CD4-positive, alpha-beta T cell treated with Interleukin-2 at 100 ng/mL for 4 hours (primary cell): ENCODE data around the gene MRPS23.

Experiments used
- DNase-seq: peaks from one replicate; pipeline ENCODE4 v3.0.0-alpha.2; 2020; ENCODE audit warnings: low spot score

Gene MRPS23

GRCh38 chr17:57838453-57838852 lies 11.4 kb downstream of the MRPS23 start:
- DNase-seq = no peak

- no peak for DNase-seq
Measured at GRCh38 chr17:57835333-57835900, 14.4 kb downstream of the MRPS23 start.

DNA sequence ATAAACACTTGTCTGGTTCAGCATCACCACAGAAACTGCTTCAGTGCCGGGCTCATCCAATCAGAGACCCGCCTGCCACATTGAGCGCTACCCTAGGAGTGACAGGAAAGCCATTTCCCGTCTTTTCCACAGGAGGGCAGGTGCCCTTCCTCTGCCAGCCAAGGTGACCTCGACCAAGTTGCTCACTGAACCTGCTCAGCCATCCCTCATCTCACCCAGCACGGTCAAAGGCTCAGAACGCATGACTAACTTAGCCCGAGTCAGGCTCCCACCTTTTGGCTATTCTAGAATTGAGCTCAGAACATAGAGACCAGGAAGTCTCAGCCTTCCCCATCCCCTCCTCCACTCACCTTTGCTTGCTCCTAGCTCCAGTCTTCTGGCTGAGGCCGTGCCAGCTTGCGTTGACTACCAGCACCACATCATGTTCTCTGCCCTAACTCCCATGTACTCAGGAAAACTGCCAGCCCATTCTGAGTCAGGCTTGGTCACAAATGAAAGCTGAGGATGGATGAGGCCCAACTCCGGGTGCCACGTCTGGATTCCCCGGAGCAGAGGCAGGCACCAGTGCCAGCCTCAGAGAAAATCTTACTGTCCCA lies 15.6 kb downstream of the MRPS23 start:
- DNase-seq = no peak

DNA sequence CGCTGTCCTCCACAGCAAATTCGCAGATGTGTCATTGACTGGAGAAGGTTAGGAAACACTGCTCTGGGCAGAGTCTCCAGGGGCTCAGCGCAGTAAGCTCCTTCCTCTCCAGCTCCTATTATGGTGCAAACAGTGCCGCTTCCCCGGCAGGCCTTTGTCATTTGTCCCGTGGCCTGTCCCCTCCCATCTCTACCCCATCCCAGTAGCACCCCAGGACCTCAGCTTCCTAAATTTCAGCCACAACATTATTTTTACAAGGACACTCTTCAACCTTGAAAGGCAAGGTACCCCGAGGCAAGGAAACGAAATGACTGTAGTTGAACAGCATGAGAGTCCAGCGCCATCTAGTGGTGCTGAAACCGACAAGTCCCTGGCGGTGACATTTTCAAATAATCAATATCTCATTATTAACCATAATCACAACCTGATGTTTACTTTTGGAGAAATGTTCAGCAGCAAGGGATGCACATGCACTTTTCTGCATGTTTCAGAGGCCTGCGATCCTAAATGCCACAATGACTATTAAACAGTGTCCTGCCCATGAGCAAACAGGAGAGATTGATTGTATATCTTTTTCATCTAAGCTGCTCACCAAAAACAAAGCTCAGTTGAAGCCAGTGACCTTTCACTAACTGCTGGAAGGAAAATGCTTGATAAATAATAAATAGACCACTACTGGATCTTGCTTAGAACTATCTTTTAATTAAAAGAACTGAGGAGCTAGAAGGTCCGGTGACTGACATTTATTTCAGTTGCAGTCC lies 16.5 kb downstream of the MRPS23 start:
- DNase-seq = peak; percentile 72

GRCh38 chr17:57832314-57833178 lies 17.3 kb downstream of the MRPS23 start:
- no peak for DNase-seq

DNA sequence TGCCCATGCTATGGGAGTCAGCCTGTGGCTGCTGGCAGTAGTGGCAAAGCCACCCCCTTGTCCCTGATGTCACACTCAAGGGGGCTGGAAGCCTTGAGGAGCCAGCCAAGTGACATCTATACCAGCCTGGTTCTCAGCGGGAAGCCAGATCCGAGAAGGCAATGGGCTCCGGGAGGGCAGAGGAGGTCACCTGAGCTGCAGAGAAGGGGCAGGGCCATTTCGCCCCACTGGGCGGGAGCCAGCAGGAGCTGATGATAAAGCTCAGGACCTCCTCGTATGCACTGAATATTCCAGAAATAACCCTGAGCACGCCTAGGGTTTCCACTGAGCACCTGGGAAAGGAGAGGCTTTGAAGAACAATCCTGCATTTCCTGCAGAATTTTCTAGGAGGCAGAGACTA lies 19.0 kb downstream of the MRPS23 start:
- DNase-seq = no peak

DNA sequence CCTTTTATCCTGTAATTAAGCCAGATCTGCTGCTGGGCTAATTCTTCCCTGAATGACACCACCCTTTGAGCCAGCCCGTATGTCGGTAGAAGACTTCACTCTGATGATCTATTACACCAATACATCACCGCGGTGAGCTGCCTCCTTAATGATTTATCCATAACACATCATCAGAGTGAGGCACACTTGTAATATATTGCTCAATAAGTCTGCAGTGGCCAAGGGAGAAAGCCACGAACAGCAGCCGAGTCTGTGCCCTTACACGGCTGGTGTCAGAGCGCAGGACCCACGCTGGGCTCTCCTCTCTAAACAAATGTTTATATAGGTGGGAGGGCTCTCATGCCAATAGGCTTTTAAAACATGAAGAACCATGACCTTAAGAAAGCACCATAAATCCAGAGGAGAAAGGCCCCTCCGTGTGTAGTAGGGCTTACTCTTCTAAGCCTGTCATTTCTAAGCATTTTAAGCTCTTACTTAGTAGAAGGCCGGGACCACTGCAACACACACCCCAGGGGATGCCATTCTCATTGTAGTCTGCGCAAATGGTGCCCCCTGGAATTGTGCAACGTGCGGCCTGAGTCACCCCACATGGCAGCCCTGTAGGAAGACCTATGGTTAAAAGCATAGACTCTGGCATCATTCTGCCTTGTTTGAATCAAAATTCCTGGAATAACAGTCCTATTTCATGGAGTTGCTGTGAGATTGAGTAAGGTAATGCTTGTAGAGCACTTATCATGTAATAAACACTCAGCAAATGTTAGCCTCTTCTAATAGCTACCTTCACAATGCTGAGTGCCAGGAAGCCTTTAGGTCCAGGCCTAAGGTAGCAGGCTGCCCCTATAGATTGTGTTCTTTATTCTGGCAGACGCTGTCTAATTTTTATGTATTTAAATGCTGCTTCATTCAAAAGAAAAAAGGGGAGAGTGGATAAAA lies 26.1 kb downstream of the MRPS23 start:
- DNase-seq = no peak

GRCh38 chr17:57819867-57820266 lies 30.0 kb downstream of the MRPS23 start:
- no peak for DNase-seq

- DNase-seq = no peak
Measured at GRCh38 chr17:57819285-57819684, 30.6 kb downstream of the MRPS23 start.

DNA sequence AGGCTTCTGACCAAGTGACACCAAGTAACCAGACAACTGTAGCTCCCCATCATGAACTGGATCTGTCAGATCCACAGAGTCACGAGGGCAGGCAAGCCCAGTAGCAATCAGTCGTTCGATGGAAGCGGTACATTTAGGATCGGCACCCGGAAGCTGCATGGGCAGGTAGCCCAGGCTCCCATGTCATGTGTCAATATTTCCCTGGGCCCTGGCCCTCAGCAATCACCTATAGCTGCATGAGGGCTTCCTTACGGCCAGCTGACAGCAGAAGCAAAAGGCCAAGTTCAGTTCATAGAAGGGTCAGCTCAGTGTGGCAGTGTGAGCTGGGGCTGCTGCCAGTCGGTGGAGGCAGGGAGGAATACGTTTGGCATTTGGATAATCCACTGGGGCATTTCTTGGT lies 31.8 kb downstream of the MRPS23 start:
- DNase-seq = no peak

GRCh38 chr17:57817299-57817698 lies 32.5 kb downstream of the MRPS23 start:
- no peak for DNase-seq

DNA sequence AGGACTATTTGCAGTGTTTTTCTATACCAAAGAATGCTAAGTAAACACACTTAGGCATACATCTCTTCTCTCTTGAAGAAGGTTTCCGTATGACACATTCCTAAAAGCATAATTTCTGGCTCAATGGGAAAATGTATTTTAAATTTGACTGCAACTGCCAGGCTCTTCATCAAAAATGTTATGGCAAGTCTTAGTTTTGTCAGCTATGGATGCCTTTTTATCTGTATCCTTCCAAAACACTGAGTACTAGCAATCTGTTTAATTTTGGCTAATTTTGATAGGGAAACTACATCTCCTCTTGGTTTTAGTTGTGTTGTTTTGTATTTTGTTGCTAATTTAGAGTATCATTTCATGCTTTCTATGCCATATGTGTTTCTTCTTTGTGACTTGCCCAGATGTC lies 35.4 kb downstream of the MRPS23 start:
- DNase-seq = no peak

DNA sequence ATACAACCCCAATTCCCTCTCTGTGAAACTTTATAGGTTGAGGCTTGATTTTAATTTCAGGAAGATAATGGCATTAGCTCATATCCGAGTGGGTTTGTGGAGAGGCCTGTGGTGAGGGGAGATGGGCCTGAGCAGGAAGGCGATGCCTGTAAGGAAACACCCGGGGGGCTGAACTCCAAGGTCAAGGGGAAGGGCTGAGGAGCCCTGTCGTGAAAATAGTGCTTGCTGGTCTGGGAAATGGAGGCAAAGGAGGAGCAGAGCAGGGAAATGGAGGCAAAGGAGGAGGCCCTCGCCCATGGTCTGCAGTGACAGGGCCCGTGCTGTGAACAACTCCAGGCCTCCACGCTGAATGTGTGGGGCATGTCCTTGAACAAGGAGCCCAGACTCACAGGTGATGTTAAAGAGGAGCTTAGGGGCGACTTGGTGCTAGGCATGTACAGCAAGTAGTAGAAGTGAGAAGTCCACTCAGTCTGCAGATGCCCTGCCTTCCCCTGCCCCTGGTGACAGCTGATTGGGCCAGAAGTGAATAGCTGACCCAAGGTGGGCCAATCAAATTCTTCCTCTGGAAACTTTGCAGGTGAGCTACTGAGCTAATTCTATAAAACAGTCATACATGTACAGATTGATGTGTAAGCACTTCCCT lies 38.1 kb downstream of the MRPS23 start:
- DNase-seq = no peak

DNA sequence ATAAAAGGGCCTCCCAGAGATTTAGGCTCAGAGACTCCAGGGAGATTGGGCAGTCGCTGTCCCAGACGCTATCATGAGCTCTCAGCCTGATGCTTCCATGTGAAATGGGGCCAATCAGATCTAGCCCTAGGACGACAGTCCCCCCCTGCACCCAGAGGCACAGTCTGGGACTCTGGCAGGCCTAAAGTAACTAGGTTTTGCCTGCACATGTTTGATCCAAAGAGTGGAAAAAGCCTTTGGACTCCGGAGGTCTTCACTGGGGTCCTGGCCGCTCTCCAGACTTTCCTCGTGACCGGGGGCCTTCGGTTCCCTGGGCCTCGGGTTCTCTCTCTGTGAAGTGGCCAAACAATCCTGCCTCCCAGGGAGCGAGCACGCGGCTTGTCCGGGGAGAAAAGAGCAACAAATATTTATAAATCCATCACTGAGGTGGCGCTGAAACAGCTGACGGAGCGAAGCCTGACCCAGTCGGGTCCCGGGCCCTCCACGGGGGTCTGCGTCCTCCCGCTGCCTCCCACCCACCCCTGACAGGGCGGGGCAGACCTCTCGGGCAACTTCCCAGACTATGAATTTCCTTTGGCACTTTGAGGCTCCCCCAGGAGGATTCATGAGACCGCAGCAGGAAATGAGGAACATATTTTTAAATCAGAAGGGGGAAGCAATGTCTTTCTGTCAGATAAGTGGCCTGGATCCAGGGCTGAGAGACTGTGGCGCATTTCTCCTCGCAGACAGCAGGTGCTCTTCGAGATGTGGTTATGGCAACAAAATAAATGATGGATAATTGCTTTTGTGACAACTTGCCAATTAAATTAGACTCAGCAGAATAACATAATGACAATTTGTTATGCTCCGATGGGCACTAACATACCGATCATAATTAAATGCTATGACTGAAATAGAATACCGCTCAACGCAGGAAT lies 38.9 kb downstream of the MRPS23 start:
- DNase-seq = no peak

DNA sequence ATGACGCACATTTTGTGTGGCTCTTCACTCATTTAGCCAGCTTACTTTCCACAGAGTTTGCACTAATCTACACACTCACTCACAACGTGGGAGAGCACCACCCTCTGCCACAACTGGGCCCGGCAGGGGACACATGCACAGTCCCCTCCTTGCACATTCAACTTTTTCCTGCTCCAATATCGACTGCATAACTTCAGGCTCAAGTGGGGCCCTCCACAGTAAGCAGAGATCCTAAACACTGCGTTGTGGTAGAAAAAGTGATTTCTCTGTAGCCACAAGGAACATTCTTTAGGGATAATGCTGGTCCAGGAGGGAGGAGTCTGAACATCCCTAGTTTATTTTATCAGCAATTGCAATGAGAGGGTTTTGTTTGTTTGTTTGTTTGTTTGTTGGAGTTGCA lies 40.0 kb downstream of the MRPS23 start:
- no peak for DNase-seq

DNA sequence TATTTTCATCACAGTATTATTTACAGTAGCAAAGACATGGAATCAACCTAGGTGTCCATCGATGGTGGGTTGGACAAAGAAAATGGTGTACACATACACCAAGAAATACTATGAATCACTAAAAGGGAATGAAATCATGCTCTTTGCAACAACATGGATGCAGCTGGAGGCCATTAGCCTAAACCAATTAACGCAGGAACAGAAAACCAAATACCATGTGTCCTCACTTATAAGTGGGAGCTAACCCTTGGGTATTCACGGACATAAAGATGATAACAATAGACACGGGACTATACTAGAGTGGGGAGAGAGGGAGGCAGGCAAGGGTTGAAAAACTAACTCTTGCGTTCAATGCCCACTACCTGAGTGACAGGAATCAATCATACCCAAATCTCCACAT lies 41.0 kb downstream of the MRPS23 start:
- no peak for DNase-seq

DNA sequence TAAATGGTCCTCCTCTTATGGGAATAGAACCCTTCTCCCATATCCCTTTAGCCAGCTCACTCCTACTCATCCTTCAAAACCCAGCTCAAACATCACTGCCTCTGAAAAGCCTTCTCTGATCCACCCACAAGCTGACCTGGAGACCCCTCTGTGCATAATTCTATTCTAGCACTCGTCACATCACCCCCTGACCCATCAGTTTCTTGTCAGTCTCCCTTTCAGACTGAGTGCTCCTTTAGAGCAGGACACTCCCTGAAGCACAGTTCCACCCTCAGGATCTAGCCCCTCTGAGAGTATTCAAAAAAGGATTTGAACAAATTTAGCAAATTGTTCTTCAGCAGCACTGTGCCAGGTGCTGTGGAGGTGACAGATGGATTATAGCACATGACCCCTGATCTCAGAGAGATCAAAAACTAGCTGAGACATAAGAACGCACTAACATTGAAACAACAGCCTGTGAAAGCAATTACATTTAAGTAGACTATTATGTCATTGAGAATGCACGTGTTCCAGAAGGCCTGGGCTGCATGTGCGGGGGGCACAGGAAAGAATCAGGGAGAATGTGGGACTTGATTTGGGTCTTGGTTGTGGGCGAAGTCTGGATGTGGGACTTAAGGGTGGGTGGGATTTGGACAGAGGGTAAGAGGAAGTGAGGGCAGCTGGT lies 43.5 kb downstream of the MRPS23 start:
- no peak for DNase-seq

GRCh38 chr17:57803021-57803420 lies 46.8 kb downstream of the MRPS23 start:
- no peak for DNase-seq

DNA sequence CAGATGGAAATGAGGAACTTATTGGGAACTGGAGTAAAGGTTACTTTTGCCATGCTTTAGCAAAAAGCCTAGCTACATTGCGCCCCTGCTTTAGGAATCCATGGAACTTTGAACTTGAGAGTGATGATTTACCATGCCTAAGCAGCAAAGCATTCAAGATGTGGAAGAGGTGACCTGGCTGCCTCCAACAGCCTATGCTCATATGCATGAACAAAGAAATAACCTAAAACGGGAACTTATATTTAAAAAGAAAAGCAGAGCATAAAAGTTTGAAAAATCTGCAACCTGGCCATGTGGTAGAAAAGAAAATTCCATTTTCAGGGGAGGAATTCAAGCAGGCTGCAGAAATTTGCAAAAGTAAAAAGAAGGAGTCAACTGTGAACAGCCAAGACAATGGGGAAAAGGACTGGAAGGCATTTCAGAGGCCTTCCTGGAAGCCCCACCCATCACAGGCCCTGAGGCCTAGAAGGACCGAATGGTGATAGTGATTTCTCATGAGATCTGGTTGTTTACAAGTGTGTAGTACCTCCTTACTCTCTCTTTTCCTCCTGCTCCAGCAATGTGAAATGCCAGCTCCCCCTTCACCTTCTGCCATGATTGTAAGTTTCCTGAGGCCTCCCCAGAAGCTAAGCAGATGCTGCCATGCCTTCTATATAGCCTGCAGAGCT lies 48.7 kb downstream of the MRPS23 start:
- no peak for DNase-seq
